Esophagus squamous epithelium (tissue), 4 donors: ENCODE measurements around the gene RNF217.

Experiments
- POLR2A ChIP-seq, 4 donors: fragments of 450-650 bp; IDR thresholded peaks; one replicate each; pipeline ENCODE4 v1.6.1; 2017; ENCODE audit warnings: antibody characterized with exemption in 4 of 4, mild to moderate bottlenecking in 4 of 4, moderate library complexity in 3 of 4
- TF ChIP-seq, protein P1 (sequence below), 6 experiments: fragments of 450-650 bp in 4 of 6; fragments of 200-600 bp in 2 of 6; sonication (generic) in 2 of 6; IDR thresholded peaks; one replicate each; pipeline ENCODE4 v1.5.1; 2016 to 2019; ENCODE audit warnings: antibody characterized with exemption in 6 of 6, mild to moderate bottlenecking in 4 of 6, moderate library complexity in 4 of 6

DNA sequence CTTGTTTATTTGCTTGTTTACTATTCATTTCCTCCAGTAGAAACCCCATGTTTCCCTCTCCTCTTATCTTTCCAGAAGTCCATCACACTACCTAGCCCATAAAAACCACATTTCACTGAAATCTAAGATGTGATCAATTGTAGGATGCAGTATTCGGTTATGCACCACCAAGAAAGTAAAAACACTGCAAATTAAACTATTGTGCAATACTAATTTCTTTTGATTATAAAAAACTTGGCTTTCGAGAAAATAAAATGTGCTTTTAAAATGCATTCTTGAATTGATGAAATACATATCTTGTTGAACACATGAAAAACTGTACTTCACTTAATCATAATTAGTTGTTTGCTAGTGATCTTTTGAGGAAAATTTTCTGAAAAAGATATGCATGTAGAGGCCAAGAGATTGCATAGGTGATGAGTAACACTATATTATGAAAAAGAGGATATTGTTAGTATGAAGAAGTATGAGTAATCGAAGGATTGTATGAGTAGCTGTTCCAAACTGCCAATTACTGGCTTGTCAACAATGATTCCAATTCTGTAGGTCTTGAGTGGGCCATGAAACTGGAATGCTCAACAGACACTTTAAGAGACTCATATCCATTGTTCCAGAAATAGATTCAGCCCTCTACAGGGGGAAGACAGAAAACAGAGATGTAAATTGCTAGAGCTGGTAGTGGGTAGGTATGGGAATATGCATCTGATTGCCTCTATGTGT, 79.7 kb downstream of the RNF217 start:
- TF ChIP-seq, protein P1, sequence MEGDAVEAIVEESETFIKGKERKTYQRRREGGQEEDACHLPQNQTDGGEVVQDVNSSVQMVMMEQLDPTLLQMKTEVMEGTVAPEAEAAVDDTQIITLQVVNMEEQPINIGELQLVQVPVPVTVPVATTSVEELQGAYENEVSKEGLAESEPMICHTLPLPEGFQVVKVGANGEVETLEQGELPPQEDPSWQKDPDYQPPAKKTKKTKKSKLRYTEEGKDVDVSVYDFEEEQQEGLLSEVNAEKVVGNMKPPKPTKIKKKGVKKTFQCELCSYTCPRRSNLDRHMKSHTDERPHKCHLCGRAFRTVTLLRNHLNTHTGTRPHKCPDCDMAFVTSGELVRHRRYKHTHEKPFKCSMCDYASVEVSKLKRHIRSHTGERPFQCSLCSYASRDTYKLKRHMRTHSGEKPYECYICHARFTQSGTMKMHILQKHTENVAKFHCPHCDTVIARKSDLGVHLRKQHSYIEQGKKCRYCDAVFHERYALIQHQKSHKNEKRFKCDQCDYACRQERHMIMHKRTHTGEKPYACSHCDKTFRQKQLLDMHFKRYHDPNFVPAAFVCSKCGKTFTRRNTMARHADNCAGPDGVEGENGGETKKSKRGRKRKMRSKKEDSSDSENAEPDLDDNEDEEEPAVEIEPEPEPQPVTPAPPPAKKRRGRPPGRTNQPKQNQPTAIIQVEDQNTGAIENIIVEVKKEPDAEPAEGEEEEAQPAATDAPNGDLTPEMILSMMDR (IDR thresholded peaks at IDR 0.05), result no peak
- no peak for TF ChIP-seq POLR2A (IDR thresholded peaks at IDR 0.05)
